Loucy (cell line): ENCODE results near the gene ZCCHC2.

ENCODE experiments used
- H2AFZ ChIP-seq: fragments of 200-600 bp; sonication (generic); 2 replicates; pipeline ENCODE4 v1.6.0; 2016; ENCODE audit warnings: antibody characterized with exemption, mild to moderate bottlenecking, low read length, moderate library complexity
- H3F3A ChIP-seq: fragments of 200-600 bp; 2 replicates; pipeline ENCODE4 v1.6.0; 2016; ENCODE audit warnings: antibody characterized with exemption, low read depth, mild to moderate bottlenecking
- H3K27me3 ChIP-seq: fragments of 200-600 bp; sonication (generic); 2 replicates; pipeline ENCODE4 v1.6.1; 2014; ENCODE audit warnings: low read length, mild to moderate bottlenecking; ENCODE audit not compliant: insufficient read depth, poor library complexity, severe bottlenecking
- H3K36me3 ChIP-seq: fragments of 200-600 bp; sonication (generic); 2 replicates; pipeline ENCODE4 v1.6.1; 2016; ENCODE audit warnings: low read length; ENCODE audit not compliant: insufficient read depth
- H3K4me1 ChIP-seq: fragments of 200-600 bp; sonication (generic); 2 replicates; pipeline ENCODE4 v1.5.1; 2014; ENCODE audit warnings: low read length, mild to moderate bottlenecking; ENCODE audit not compliant: insufficient read depth, poor library complexity, severe bottlenecking
- H3K4me2 ChIP-seq: fragments of 200-600 bp; sonication (generic); 2 replicates; pipeline ENCODE4 v1.6.0; 2014; ENCODE audit warnings: antibody characterized with exemption, low read length, low read depth, mild to moderate bottlenecking; ENCODE audit not compliant: poor library complexity, severe bottlenecking
- H3K4me3 ChIP-seq: fragments of 200-600 bp; sonication (generic); 2 replicates; pipeline ENCODE4 v1.5.1; 2014; ENCODE audit warnings: low read length, mild to moderate bottlenecking, mixed read lengths; ENCODE audit not compliant: poor library complexity, severe bottlenecking
- H3K79me2 ChIP-seq: fragments of 200-600 bp; sonication (generic); 2 replicates; pipeline ENCODE4 v1.6.1; 2014; ENCODE audit warnings: low read length; ENCODE audit not compliant: insufficient read depth
- H3K9ac ChIP-seq: fragments of 200-600 bp; sonication (generic); 2 replicates; pipeline ENCODE4 v1.6.0; 2014; ENCODE audit warnings: mild to moderate bottlenecking, low read depth, low read length, moderate library complexity; ENCODE audit not compliant: poor library complexity, severe bottlenecking
- H3K9me2 ChIP-seq: fragments of 200-600 bp; sonication (generic); replicated peaks from 2 replicates; pipeline ENCODE4 v1.6.1; 2016; ENCODE audit warnings: low read depth, low read length, mixed read lengths
- H3K9me3 ChIP-seq: fragments of 200-600 bp; sonication (generic); 2 replicates; pipeline ENCODE4 v1.6.1; 2014; ENCODE audit warnings: mild to moderate bottlenecking, antibody characterized with exemption, low read length, low read depth; ENCODE audit not compliant: insufficient read depth
- H4K20me1 ChIP-seq: fragments of 200-600 bp; sonication (generic); 2 replicates; pipeline ENCODE4 v1.6.0; 2014; ENCODE audit warnings: antibody characterized with exemption, low read length, mild to moderate bottlenecking; ENCODE audit not compliant: insufficient read depth, poor library complexity, severe bottlenecking
- EZH2phosphoT487 ChIP-seq: fragments of 200-600 bp; IDR thresholded peaks from 2 replicates; pipeline ENCODE4 v1.6.1; 2018; ENCODE audit warnings: antibody characterized with exemption, mild to moderate bottlenecking, moderate library complexity, borderline replicate concordance
- TF ChIP-seq, protein P1 (sequence below): fragments of 200-600 bp; sonication (generic); conservative IDR thresholded peaks from 2 replicates; pipeline ENCODE4 v1.5.1; 2014; ENCODE audit warnings: mild to moderate bottlenecking, antibody characterized with exemption, low read length

Gene ZCCHC2

GRCh38 chr18:62543021-62543420 is 20.2 kb downstream of the ZCCHC2 start:
- H3F3A ChIP-seq, result no peaks in the 10 kb centered on the region
- no peaks in the 10 kb centered on the region for H3K27me3 ChIP-seq
- no peak overlapping the region for H2AFZ ChIP-seq
- no peak overlapping the region for H3K4me3 ChIP-seq
- H3K9me3 ChIP-seq, result no peaks in the 10 kb centered on the region
- no peak overlapping the region for H3K4me2 ChIP-seq
- no peaks in the 10 kb centered on the region for H4K20me1 ChIP-seq
- H3K36me3 ChIP-seq, result peaks cover 71% of the 10 kb centered on the region; the same call in 1 of the 2 replicates
- no peaks in the 10 kb centered on the region for H3K79me2 ChIP-seq
- no peaks in the 10 kb centered on the region for H3K4me1 ChIP-seq
- TF ChIP-seq EZH2phosphoT487, result no peak
- TF ChIP-seq, protein P1, sequence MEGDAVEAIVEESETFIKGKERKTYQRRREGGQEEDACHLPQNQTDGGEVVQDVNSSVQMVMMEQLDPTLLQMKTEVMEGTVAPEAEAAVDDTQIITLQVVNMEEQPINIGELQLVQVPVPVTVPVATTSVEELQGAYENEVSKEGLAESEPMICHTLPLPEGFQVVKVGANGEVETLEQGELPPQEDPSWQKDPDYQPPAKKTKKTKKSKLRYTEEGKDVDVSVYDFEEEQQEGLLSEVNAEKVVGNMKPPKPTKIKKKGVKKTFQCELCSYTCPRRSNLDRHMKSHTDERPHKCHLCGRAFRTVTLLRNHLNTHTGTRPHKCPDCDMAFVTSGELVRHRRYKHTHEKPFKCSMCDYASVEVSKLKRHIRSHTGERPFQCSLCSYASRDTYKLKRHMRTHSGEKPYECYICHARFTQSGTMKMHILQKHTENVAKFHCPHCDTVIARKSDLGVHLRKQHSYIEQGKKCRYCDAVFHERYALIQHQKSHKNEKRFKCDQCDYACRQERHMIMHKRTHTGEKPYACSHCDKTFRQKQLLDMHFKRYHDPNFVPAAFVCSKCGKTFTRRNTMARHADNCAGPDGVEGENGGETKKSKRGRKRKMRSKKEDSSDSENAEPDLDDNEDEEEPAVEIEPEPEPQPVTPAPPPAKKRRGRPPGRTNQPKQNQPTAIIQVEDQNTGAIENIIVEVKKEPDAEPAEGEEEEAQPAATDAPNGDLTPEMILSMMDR, result no peak
- H3K9me2 ChIP-seq, result no peaks in the 10 kb centered on the region
- H3K9ac ChIP-seq, result no peak overlapping the region

DNA sequence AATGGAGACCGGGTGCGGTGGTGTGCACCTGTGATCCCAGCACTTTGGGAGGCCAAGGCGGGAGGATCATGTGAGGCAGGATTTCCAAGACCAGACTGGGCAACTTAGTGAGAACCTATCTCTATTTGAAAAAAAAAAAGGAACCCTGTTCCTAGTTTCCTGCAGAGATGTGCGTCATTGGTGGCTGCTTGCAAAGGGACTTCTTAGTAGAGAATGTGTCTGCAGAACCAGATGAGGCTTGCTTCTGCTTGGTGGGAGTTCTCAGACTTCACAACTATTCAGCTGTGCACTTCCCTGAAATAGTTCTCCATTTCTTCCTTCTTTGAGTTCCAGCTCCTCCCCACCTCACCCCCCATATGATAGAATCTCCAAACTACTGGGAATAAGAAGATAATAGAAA is 22.3 kb downstream of the ZCCHC2 start:
- Histone ChIP-seq H3K9ac (no peak overlapping the region), H3K4me1 (no peaks in the 10 kb centered on the region), H3K36me3 (peaks cover 78% of the 10 kb centered on the region; the same call in 1 of the 2 replicates), H3K79me2 (no peaks in the 10 kb centered on the region), H4K20me1 (no peaks in the 10 kb centered on the region), H3F3A (no peaks in the 10 kb centered on the region), H3K9me2 (no peaks in the 10 kb centered on the region), H3K9me3 (no peaks in the 10 kb centered on the region), H3K4me2 (no peak overlapping the region), H3K27me3 (no peaks in the 10 kb centered on the region), H3K4me3 (no peak overlapping the region), H2AFZ (no peak overlapping the region)
- TF ChIP-seq EZH2phosphoT487, result no peak
- TF ChIP-seq, protein P1, result no peak

DNA sequence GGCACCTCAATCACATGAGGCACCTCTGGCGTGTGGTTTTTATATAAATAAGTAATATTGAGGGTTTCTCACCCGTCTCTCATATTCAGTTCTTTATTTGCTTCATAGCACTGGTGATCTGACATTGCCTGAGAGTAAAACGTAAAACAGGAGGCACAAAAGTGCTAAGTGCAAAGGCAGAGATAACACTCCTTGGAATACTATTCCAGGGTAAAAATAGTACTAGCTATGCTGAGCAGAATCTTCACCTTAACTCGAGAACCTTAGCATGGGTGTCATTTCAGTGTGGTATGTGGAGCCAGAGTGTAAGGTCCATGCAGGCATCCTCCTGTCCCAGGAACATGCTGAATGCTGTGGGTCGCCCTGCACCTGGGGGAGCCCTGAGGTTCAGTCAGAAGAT is 26.9 kb downstream of the ZCCHC2 start:
- TF ChIP-seq, protein P1, result no peak
- TF ChIP-seq EZH2phosphoT487, result no peak
- Histone ChIP-seq H2AFZ (no peak overlapping the region), H3K9me2 (no peaks in the 10 kb centered on the region), H3K4me3 (no peak overlapping the region), H3K9me3 (no peaks in the 10 kb centered on the region), H3K4me1 (peaks cover 12% of the 10 kb centered on the region), H3K27me3 (no peaks in the 10 kb centered on the region), H3K79me2 (no peaks in the 10 kb centered on the region), H4K20me1 (no peaks in the 10 kb centered on the region), H3K36me3 (peaks cover 65% of the 10 kb centered on the region; the same call in 1 of the 2 replicates), H3K4me2 (no peak overlapping the region), H3K9ac (no peak overlapping the region), H3F3A (no peaks in the 10 kb centered on the region)
